GM19324 (cell line): ENCODE data around the gene MYO1D.

ENCODE experiments used
- ATAC-seq: cut with Tn5 transposase; IDR thresholded peaks from one replicate; pipeline ENCODE4 v1.9.1; 2021; ENCODE audit warnings: mild to moderate bottlenecking, moderate library complexity; ENCODE audit not compliant: unreplicated experiment, low FRiP score

The MYO1D gene

GRCh38 chr17:32446949-32447348 is 430.0 kb downstream of the MYO1D start:
- ATAC-seq: no peak

- no peak for ATAC-seq
Measured at GRCh38 chr17:32445971-32446370, 431.0 kb downstream of the MYO1D start.

GRCh38 chr17:32445497-32445896 is 431.4 kb downstream of the MYO1D start:
- ATAC-seq: no peak

- ATAC-seq: peak; percentile 5
Measured at GRCh38 chr17:32445074-32445415, 431.9 kb downstream of the MYO1D start.

- peak; percentile 94 for ATAC-seq
Measured at GRCh38 chr17:32444301-32445073, 432.4 kb downstream of the MYO1D start, which contains the start of gene PSMD11. TSS of gene PSMD11 (plus strand) at chr17:32444510. CDS start at chr17:32444524, 14 bp downstream.

GRCh38 chr17:32443827-32444300 is 433.1 kb downstream of the MYO1D start:
- ATAC-seq: no peak
